DOHH2 (cell line): Measurements from ENCODE around the gene UBE2V1.

Experiments
- H3F3A ChIP-seq: fragments of 200-600 bp; sonication (generic), shearing (Covaris generic); 2 replicates; pipeline ENCODE4 v1.6.0; 2016; ENCODE audit warnings: antibody characterized with exemption, mild to moderate bottlenecking; ENCODE audit not compliant: control insufficient read depth, insufficient read depth
- H3K27ac ChIP-seq: fragments of 200-600 bp; sonication (generic); 2 replicates; pipeline ENCODE4 v1.5.1; 2014; ENCODE audit warnings: low read depth, mild to moderate bottlenecking, low read length, moderate library complexity
- H3K27me3 ChIP-seq: fragments of 200-600 bp; sonication (generic); 2 replicates; pipeline ENCODE4 v1.6.1; 2014; ENCODE audit warnings: mild to moderate bottlenecking, low read length, mixed read lengths; ENCODE audit not compliant: control insufficient read depth
- H3K36me3 ChIP-seq: fragments of 200-600 bp; sonication (generic); 2 replicates; pipeline ENCODE4 v1.6.1; 2014; ENCODE audit warnings: mild to moderate bottlenecking, low read length, moderate library complexity, mixed read lengths; ENCODE audit not compliant: control insufficient read depth
- H3K4me1 ChIP-seq: fragments of 200-600 bp; sonication (generic); 2 replicates; pipeline ENCODE4 v1.6.1; 2014; ENCODE audit warnings: mild to moderate bottlenecking, low read length, mixed read lengths; ENCODE audit not compliant: control insufficient read depth
- H3K4me2 ChIP-seq: fragments of 200-600 bp; sonication (generic); 2 replicates; pipeline ENCODE4 v1.6.0; 2014; ENCODE audit warnings: mild to moderate bottlenecking, low read length, moderate library complexity
- H3K4me3 ChIP-seq: fragments of 200-600 bp; sonication (generic); 2 replicates; pipeline ENCODE4 v1.5.1; 2014; ENCODE audit warnings: mild to moderate bottlenecking, low read length, mixed read lengths
- H3K79me2 ChIP-seq: fragments of 200-600 bp; sonication (generic); 2 replicates; pipeline ENCODE4 v1.6.1; 2014; ENCODE audit warnings: mild to moderate bottlenecking, low read length, mixed read lengths; ENCODE audit not compliant: control insufficient read depth
- H3K9me2 ChIP-seq: fragments of 200-600 bp; sonication (generic); replicated peaks from 2 replicates; pipeline ENCODE4 v1.6.1; 2014; ENCODE audit warnings: mild to moderate bottlenecking, low read length, mixed read lengths; ENCODE audit not compliant: control insufficient read depth
- H3K9me3 ChIP-seq: fragments of 200-600 bp; sonication (generic); 2 replicates; pipeline ENCODE4 v1.6.1; 2014; ENCODE audit warnings: antibody characterized with exemption, low read length, mixed read lengths; ENCODE audit not compliant: control insufficient read depth, insufficient read depth
- H4K20me1 ChIP-seq: fragments of 200-600 bp; sonication (generic); 2 replicates; pipeline ENCODE4 v1.6.0; 2014; ENCODE audit warnings: low read depth, mild to moderate bottlenecking, antibody characterized with exemption, low read length, moderate library complexity; ENCODE audit not compliant: control insufficient read depth, insufficient read depth
- EZH2phosphoT487 ChIP-seq: fragments of 200-600 bp; sonication (generic); IDR thresholded peaks from 2 replicates; pipeline ENCODE4 v1.6.1; 2017; ENCODE audit warnings: borderline replicate concordance, mild to moderate bottlenecking, antibody characterized with exemption, low read length, moderate library complexity, mixed read lengths
- TF ChIP-seq, protein P1 (sequence below): fragments of 200-600 bp; sonication (generic); IDR thresholded peaks from one replicate; pipeline ENCODE4 v1.5.1; 2014; ENCODE audit warnings: antibody characterized with exemption, mild to moderate bottlenecking, low read depth, low read length; ENCODE audit not compliant: poor library complexity, severe bottlenecking

Gene UBE2V1

DNA sequence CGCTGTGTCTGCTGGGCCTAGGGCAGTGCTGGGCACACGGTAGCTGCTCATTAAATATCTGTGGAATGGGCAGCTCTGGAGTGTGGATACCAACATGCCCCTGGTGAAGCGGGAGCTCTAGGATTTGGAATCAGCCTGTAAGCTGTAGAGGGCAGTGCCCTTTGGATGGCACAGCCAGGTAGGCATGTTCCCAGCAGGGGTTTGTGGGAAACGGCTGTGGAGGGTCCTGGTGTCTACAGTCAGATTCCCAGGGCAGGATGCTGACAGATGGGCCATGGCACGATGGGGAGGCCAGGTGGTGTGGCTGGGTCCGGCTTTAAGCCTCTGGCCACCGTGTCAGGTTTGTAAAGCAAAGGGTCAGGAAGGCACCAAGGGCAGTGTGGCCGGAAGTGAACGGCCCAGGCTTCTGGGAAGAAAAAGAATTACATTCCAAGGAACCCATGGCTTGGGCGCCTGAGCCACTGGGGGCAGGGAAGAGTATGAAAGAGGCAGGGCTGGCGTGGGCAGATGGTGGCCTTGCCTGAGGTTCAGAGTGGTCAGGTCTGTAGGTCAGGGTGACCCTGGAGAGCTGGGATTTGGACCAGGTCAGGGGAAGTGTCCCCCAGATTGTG lies 44.8 kb downstream of the UBE2V1 start:
- Histone ChIP-seq H3K4me1 (peaks cover 10% of the 10 kb centered on the region), H3K27me3 (no peaks in the 10 kb centered on the region), H3K79me2 (no peaks in the 10 kb centered on the region), H3K27ac (no peak overlapping the region), H3K4me3 (no peak overlapping the region), H3K9me2 (no peaks in the 10 kb centered on the region), H3K4me2 (no peak overlapping the region), H3F3A (no peaks in the 10 kb centered on the region), H3K9me3 (no peaks in the 10 kb centered on the region), H3K36me3 (no peaks in the 10 kb centered on the region), H4K20me1 (no peaks in the 10 kb centered on the region)
- TF ChIP-seq, protein P1, sequence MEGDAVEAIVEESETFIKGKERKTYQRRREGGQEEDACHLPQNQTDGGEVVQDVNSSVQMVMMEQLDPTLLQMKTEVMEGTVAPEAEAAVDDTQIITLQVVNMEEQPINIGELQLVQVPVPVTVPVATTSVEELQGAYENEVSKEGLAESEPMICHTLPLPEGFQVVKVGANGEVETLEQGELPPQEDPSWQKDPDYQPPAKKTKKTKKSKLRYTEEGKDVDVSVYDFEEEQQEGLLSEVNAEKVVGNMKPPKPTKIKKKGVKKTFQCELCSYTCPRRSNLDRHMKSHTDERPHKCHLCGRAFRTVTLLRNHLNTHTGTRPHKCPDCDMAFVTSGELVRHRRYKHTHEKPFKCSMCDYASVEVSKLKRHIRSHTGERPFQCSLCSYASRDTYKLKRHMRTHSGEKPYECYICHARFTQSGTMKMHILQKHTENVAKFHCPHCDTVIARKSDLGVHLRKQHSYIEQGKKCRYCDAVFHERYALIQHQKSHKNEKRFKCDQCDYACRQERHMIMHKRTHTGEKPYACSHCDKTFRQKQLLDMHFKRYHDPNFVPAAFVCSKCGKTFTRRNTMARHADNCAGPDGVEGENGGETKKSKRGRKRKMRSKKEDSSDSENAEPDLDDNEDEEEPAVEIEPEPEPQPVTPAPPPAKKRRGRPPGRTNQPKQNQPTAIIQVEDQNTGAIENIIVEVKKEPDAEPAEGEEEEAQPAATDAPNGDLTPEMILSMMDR, result no peak
- no peak for TF ChIP-seq EZH2phosphoT487

DNA sequence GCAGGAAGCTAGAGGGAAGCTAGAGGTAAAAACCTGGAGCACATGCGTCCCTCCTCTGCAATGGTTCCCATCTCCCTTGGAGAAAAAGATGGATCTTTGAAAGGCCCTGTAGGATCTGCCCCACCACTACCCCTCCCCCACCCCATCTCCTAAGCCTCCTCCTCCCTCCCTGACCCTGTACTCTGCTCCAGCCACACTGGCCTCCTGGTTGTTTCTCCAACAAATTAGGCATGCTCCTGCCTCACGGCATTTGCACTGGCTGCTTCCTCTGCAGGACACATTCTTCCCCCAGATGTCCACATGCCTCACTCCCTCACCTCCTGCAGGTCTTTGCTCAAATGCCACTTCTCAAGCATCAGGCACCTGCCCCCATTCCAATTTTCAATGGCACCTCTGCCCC lies 45.5 kb downstream of the UBE2V1 start:
- no peaks in the 10 kb centered on the region for H3K9me3 ChIP-seq
- H3K9me2 ChIP-seq, result no peaks in the 10 kb centered on the region
- TF ChIP-seq, protein P1, result no peak
- TF ChIP-seq EZH2phosphoT487, result no peak
- H4K20me1 ChIP-seq, result no peaks in the 10 kb centered on the region
- no peak overlapping the region for H3K27ac ChIP-seq
- no peaks in the 10 kb centered on the region for H3K79me2 ChIP-seq
- no peaks in the 10 kb centered on the region for H3F3A ChIP-seq
- no peak overlapping the region for H3K4me2 ChIP-seq
- no peak overlapping the region for H3K4me3 ChIP-seq
- H3K27me3 ChIP-seq, result no peaks in the 10 kb centered on the region
- no peaks in the 10 kb centered on the region for H3K36me3 ChIP-seq
- H3K4me1 ChIP-seq, result peaks cover 10% of the 10 kb centered on the region

DNA sequence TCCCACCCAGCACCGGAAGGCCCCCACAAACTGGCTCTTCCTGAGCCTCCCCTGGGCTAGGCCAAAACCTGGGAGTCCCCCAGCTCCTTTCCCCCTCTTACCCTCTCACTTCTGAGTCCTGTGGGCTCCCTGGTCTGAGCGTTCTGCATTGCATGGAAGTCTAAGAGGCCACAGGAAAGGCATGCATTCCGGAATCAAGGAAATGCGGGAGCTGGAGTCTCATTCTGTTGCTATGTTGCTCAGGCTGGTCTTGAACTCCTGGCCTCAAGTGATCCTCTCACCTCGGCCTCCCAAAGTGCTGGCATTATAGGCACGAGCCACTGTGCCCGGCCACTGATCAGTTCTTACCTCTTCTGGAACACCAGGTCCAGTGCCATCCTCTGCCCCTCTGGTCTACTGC lies 45.9 kb downstream of the UBE2V1 start:
- H3K27ac ChIP-seq, result no peak overlapping the region

More for the DNA sequence above, 45.9 kb downstream of the UBE2V1 start:
- Histone ChIP-seq H4K20me1 (no peaks in the 10 kb centered on the region), H3K4me1 (peaks cover 10% of the 10 kb centered on the region), H3K9me2 (no peaks in the 10 kb centered on the region), H3K36me3 (no peaks in the 10 kb centered on the region), H3F3A (no peaks in the 10 kb centered on the region), H3K79me2 (no peaks in the 10 kb centered on the region), H3K9me3 (no peaks in the 10 kb centered on the region), H3K4me3 (no peak overlapping the region), H3K27me3 (no peaks in the 10 kb centered on the region), H3K4me2 (no peak overlapping the region)
- TF ChIP-seq, protein P1, result no peak
- TF ChIP-seq EZH2phosphoT487, result no peak
